ENCODE measurements around the gene AFDN. TPM values are rescaled to one million over a fixed set of nuclear protein-coding genes. Genes with fewer than 3 reads are reported as not detected.

AFDN gene
- total RNA-seq, 1 experiment from 2014 or later = 19.9 TPM

DNA sequence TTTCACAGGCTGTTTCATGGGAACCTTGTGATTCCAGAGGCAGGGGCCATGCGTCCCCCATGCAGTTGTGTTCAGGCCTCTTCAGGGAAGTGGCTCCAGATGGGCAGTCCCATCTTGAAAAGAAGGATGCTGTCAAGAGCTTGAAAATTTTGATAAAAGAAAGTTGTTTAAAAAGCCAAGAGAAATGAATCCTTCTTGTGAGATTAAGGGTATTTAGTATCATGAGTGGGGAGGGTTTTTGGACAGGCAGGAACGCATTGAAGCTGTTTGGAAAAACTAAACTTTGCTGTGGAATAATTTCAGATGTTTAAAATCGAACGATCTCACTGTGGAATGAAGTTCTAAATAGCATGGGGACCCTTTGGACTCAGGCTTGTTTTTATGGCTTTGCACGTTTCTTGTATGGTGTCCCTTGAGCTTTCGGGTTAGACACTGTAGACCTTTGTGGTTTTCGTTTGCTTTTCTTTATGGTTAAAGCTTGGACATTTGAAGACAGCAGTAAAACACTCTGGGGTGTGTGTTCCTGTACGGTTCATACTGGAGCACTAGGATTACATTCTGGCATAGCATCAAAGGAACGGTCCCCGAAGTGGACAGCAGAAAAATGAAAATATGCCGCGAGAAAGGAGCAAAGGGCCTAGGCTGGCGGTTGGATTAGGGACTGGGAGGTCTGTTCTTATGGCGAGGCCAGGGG is 188.9 kb downstream of the AFDN start:
- Histone ChIP-seq H3K9me3 (peaks cover 12% of the 10 kb centered on the region), H3K4me3 (no peak overlapping the region), H3K27me3 (no peaks in the 10 kb centered on the region), H3K36me3 (no peaks in the 10 kb centered on the region)
- no peak for DNase-seq

DNA sequence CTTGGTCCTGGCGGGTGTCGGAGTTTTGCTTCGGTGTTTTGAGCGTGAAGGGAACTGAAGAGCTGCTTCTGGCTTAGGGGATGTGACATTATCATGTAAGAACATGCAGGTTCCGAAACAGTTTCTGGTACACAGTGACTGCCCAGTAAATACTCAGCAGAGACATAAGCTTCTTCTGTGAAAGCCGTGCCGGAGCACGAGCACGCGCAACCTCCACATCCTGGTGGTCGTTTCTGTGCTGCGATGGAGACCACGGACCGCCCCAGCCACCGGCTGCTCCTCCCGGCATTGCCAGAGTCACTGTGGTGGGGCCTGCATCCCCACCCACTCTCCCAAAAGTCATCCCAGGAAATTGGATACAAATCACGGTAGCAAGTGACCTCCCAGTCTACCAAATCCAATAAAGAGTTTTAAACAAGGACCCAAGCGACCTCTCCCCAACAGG is 189.5 kb downstream of the AFDN start:
- Histone ChIP-seq H3K27me3 (no peaks in the 10 kb centered on the region), H3K4me3 (no peak overlapping the region), H3K36me3 (no peaks in the 10 kb centered on the region), H3K9me3 (peaks cover 7% of the 10 kb centered on the region)
- DNase-seq = no peak

DNA sequence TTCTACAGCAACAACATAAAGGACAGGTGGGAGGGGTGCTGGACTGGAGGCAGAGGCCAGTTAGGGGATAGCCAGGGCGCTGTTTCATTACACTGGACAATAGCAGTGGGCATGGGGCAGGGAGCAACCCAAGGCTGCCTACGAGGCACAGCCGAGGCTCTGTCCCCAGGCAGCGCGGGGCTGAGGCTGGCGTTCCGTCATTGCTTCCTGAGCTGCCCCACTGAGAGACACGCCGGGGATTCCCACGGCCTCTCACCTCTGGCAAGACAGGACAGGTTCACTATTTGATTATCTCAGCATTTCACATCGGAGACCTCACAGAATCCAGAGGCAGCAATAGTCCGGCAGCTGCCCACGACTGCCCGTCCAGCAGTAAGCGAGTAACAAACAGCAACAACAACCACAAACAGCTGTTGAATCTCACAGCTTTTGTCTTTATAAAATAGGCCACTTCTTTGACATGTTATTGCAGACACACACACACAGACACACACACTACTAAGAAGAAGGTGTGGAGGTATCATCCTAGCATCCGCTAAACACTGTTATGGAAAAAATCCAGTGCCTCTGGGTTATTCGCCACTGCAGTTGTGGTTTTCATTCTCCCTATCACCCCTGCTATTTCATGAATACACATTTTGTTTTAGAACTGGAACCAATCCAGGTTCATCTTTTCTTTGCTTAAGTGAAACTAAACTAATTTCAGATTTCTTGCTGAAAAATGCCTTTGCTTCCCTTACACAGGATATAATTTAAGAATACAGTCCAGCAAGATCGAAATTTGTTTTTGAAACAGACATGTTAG is 190.2 kb downstream of the AFDN start:
- no peaks in the 10 kb centered on the region for H3K27me3 ChIP-seq
- H3K36me3 ChIP-seq = no peaks in the 10 kb centered on the region
- H3K4me3 ChIP-seq = no peak overlapping the region
- DNase-seq = no peak
- H3K9me3 ChIP-seq = peaks cover 3% of the 10 kb centered on the region; the same call in 1 of the 2 replicates

DNA sequence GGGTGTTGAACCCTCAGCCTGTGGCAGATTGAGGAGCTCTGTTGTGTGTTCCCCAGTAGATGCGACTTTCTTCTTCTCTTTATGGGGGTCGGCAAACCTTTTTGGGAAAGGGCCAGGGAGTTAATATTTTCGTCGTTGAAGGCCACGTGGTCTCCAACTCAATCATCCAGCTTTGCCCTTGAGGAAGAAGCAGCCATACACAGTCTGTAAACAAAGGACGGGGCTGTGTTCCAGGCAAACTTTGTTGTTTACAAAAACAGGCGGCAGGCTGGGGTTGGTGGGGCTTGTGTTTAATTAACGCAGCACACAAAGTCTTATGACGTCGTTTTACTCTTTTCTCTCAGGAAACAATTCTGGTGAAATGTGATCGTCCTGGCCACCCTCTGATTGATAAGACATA is 190.9 kb downstream of the AFDN start:
- H3K36me3 ChIP-seq = no peaks in the 10 kb centered on the region
- H3K9me3 ChIP-seq = peaks cover 3% of the 10 kb centered on the region; the same call in 1 of the 2 replicates
- DNase-seq = no peak
- H3K27me3 ChIP-seq = no peaks in the 10 kb centered on the region
- H3K4me3 ChIP-seq = no peak overlapping the region

DNA sequence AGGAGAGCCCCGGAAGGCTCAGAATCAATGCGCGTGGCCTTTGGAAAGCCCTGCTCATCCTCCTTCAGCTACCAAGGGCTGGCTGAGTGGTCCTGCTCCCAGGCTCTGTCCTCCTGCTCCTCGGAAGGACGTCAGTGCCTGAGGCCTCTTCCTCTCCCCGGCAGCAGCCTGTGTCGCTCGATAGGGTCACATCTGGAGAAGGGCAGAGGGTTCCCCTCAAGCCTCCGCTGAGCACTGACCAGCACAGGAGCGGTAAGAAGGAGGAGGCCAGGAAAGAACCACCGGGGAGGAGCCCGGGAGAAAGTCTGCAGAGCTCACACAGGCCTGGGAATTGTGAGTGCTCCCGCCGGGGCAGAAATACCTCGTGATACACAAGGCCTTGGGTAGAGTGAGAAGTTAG is 192.0 kb downstream of the AFDN start:
- DNase-seq = no peak
- Histone ChIP-seq H3K36me3 (no peaks in the 10 kb centered on the region), H3K27me3 (no peaks in the 10 kb centered on the region), H3K9me3 (peaks cover 3% of the 10 kb centered on the region; the same call in 1 of the 2 replicates), H3K4me3 (no peak overlapping the region)

DNA sequence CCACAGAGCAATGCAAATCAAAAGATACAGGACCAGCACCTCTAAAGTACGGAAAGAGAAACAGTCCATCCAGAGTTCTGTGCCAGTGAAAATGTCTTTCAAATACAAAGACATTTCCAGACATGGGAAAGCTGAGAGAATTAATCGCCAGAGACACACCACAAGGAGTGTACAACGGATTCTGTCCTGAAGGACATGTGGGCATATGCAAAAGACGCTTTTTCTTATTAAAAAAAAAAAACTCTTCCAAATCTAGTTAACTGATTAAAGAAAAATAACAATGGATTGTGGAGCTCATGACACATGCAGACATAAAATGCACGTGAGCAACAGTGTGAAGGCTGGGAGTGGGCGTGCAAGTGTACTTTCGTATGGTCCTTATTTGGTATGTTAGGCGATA is 193.5 kb downstream of the AFDN start:
- H3K4me3 ChIP-seq = no peak overlapping the region
- DNase-seq = no peak
- H3K27me3 ChIP-seq = no peaks in the 10 kb centered on the region
- no peaks in the 10 kb centered on the region for H3K36me3 ChIP-seq
- no peaks in the 10 kb centered on the region for H3K9me3 ChIP-seq

DNA sequence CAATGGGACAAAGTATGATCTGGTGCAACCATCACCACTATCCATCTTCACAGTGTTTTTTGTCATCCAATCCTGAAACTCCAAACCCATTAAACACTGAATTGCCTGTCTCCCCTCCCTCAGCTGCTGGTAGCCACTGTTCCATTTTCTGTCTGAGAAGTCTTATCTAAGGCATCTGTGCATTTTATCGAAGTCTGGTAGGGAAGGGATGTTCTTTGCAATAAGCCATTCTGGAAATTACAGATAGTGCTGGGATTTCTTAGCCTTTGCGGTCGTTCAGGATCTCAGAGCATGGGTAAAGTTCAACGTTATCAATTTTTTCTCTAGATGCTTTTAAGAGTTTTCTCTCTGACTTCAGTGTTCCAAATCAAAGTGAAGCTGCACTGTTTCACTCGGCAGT is 194.9 kb downstream of the AFDN start:
- Histone ChIP-seq H3K9me3 (no peaks in the 10 kb centered on the region), H3K27me3 (no peaks in the 10 kb centered on the region), H3K4me3 (no peak overlapping the region), H3K36me3 (no peaks in the 10 kb centered on the region)
- no peak for DNase-seq

Other genes with a start within 250 kb of the AFDN start
- not detected in 2 replicates for gene KIF25, start 170.8 kb downstream of the AFDN start, total RNA-seq (2014; rRNA removed; shearing (Covaris generic); ENCODE audit: low replicate concordance)